Skeletal muscle tissue (tissue), 4 donors: ENCODE data around the gene RANGRF. TPM values are rescaled to one million over a fixed set of nuclear protein-coding genes. Genes with fewer than 3 reads are reported as not detected.
A peak's percentile ranks its signal among the peaks of the same experiment; 100 is the strongest.

Experiments
- H3K27ac ChIP-seq: one replicate; pipeline ENCODE4 v1.7.0; 2013; ENCODE audit warnings: mild to moderate bottlenecking, low read depth, low read length, inconsistent platforms
- H3K27me3 ChIP-seq, 3 donors: one replicate each; pipeline ENCODE4 v1.7.0; 2013; ENCODE audit warnings: low read length in 3 of 3; ENCODE audit not compliant: control insufficient read depth in 3 of 3, insufficient read depth in 3 of 3
- H3K36me3 ChIP-seq, 3 donors: one replicate each; pipeline ENCODE4 v1.7.0; 2013; ENCODE audit warnings: low read length in 3 of 3; ENCODE audit not compliant: control insufficient read depth in 3 of 3, insufficient read depth in 3 of 3
- H3K4me1 ChIP-seq, 3 donors: one replicate each; pipeline ENCODE4 v1.7.0; 2013; ENCODE audit warnings: low read length in 3 of 3, mild to moderate bottlenecking in 3 of 3; ENCODE audit not compliant: control insufficient read depth in 3 of 3, insufficient read depth in 3 of 3
- H3K4me3 ChIP-seq, 3 donors: one replicate each; pipeline ENCODE4 v1.7.0; 2013; ENCODE audit warnings: low read length in 3 of 3
- H3K9ac ChIP-seq, 3 donors: one replicate each; pipeline ENCODE4 v1.7.0; 2013; ENCODE audit warnings: low read length in 3 of 3, mild to moderate bottlenecking in 3 of 3, moderate library complexity in 2 of 3, low read depth in 1 of 3
- H3K9me3 ChIP-seq, 3 donors: one replicate each; pipeline ENCODE4 v1.7.0; 2013; ENCODE audit warnings: low read length in 3 of 3; ENCODE audit not compliant: control insufficient read depth in 3 of 3
- total RNA-seq: library from RNA; depleted of rRNA; stranded (reverse); fragments of >200 nt; gene quantifications from one replicate; pipeline ENCODE4 v1.2.3, GENCODE V29; 2014
- donor health status: Osteomylitis.

RANGRF gene
- total RNA-seq, 1 donor from 2014 or later = 6.8 TPM

DNA sequence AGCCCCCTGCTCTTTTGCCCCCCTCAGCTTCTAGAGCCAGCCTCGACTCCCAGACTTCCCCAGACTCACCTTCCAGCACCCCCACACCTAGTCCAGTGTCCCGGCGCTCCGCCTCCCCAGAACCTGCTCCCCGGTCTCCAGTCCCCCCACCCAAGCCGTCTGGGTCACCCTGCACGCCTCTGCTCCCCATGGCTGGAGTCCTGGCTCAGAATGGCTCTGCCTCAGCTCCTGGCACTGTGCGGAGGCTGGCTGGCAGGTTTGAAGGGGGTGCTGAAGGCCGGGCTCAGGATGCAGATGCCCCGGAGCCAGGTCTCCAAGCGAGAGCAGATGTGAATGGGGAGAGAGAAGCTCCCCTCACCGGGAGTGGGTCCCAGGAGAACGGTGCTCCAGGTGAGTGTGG is 23.8 kb downstream of the RANGRF start:
- H3K9ac ChIP-seq = peak overlapping the region in 1 of 3 donors; percentile 33
- no peak overlapping the region for H3K27ac ChIP-seq
- H3K4me3 ChIP-seq = peak overlapping the region in 1 of 3 donors; percentile 6
- H3K36me3 ChIP-seq = no peaks in the 10 kb centered on the region
- peaks cover 31 to 52% (median 41%) of the 10 kb centered on the region in 3 donors for H3K27me3 ChIP-seq
- no peaks in the 10 kb centered on the region for H3K9me3 ChIP-seq
- H3K4me1 ChIP-seq = peaks cover 2 to 8% (median 7%) of the 10 kb centered on the region in 3 donors

DNA sequence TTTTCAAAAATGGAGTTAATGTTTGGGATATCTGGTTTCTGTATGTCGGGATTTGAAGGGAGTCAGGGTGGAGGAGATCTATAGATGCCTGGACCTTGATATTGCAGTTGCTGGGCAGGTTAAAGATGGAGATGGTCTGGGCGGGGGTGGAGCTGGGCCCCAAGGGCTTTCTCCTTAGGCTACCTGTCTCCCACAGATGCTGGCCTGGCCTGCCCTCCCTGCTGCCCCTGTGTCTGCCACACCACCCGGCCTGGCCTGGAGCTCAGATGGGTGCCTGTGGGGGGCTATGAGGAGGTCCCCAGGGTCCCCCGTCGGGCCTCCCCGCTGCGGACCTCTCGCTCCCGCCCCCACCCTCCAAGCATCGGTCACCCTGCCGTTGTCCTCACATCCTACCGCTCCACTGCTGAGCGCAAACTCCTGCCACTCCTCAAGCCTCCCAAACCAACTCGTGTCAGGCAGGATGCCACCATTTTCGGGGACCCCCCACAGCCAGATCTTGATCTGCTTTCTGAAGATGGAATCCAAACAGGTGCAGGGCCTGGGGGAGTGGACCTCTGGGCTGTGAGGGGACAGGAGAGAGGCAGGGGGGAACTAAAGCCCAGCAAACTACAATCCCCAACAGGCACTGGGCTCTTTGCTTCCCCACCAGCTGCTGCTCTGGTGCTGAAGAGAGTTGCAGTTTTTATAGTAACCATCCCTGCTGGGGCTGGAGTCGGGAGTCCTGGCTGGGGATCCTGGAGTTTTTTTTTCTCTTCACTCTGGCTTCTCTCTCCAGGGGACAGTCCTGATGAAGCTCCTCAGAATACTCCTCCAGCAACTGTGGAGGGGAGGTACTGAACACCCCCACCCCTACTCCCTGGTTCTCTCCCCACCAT is 24.5 kb downstream of the RANGRF start:
- no peak overlapping the region for H3K4me3 ChIP-seq

DNA sequence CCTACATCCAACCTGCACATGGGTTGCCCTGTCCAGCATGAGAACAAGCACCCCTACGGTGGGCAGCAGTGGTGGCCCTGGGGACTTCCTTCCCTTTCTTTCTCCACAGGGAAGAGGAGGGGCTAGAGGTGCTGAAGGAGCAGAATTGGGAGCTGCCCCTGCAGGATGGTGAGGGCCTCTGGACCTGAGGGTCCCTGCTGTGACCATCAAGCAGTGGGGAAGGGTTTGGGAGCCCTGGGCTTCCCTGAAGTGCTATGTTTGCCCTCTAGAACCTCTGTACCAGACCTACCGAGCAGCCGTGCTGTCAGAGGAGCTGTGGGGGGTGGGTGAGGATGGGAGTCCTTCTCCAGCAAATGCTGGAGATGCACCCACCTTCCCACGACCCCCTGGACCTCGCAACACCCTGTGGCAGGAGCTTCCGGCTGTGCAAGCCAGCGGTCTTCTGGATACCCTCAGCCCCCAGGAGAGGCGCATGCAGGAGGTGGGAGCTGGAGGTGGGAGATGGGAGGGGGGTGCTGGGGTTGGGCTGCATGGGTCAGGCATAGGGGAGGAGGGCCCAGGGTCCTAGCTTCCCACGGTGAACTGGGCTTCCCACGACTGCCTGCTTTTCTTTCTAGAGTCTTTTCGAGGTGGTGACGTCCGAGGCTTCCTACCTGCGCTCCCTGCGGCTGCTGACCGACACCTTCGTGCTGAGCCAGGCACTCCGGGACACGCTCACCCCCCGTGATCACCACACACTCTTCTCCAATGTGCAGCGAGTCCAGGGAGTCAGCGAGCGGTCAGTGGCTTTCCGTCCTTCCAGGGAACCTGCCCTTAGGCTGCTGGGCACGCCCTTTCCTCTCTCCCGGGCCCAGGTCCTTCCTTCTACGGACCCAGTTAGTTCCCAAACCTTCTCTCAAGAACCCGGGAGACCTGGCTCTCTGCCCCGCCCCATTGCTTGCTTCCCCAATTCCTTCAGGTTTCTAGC is 26.6 kb downstream of the RANGRF start:
- Histone ChIP-seq H3K36me3 (no peaks in the 10 kb centered on the region), H3K9me3 (no peaks in the 10 kb centered on the region), H3K27me3 (peaks cover 42 to 52% (median 50%) of the 10 kb centered on the region in 3 donors), H3K4me3 (no peak overlapping the region), H3K9ac (peak overlapping the region in 1 of 3 donors; percentile 16), H3K27ac (no peak overlapping the region), H3K4me1 (peaks cover 2 to 8% (median 7%) of the 10 kb centered on the region in 3 donors)

More for the DNA sequence above, 24.5 kb downstream of the RANGRF start:
- no peak overlapping the region for H3K27ac ChIP-seq
- no peaks in the 10 kb centered on the region for H3K9me3 ChIP-seq
- peak overlapping the region in 1 of 3 donors; percentile 8 for H3K9ac ChIP-seq
- H3K27me3 ChIP-seq = peaks cover 36 to 52% (median 41%) of the 10 kb centered on the region in 3 donors
- H3K4me1 ChIP-seq = peaks cover 2 to 8% (median 7%) of the 10 kb centered on the region in 3 donors
- no peaks in the 10 kb centered on the region for H3K36me3 ChIP-seq

DNA sequence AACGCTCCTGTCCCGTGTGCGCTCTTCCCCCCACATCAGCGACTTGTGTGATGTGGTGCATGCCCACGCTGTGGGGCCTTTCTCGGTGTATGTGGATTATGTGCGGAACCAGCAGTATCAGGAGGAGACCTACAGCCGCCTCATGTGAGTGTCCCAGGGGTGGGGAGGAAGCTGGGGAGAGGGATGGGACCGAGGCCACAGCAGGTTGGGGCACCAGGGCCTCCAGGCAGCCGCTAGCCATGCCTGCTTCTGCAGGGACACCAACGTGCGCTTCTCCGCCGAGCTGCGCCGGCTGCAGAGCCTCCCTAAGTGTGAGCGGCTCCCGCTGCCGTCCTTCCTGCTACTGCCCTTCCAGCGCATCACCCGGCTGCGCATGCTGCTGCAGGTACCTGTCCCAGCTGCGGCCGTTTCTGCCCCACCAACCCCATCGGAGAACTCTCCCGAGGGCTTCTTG is 27.3 kb downstream of the RANGRF start:
- Histone ChIP-seq H3K27ac (no peak overlapping the region), H3K4me3 (no peak overlapping the region), H3K9me3 (no peaks in the 10 kb centered on the region), H3K36me3 (no peaks in the 10 kb centered on the region), H3K4me1 (peaks cover 2 to 8% (median 7%) of the 10 kb centered on the region in 3 donors), H3K27me3 (peaks cover 42 to 48% (median 45%) of the 10 kb centered on the region in 3 donors), H3K9ac (no peak overlapping the region)

DNA sequence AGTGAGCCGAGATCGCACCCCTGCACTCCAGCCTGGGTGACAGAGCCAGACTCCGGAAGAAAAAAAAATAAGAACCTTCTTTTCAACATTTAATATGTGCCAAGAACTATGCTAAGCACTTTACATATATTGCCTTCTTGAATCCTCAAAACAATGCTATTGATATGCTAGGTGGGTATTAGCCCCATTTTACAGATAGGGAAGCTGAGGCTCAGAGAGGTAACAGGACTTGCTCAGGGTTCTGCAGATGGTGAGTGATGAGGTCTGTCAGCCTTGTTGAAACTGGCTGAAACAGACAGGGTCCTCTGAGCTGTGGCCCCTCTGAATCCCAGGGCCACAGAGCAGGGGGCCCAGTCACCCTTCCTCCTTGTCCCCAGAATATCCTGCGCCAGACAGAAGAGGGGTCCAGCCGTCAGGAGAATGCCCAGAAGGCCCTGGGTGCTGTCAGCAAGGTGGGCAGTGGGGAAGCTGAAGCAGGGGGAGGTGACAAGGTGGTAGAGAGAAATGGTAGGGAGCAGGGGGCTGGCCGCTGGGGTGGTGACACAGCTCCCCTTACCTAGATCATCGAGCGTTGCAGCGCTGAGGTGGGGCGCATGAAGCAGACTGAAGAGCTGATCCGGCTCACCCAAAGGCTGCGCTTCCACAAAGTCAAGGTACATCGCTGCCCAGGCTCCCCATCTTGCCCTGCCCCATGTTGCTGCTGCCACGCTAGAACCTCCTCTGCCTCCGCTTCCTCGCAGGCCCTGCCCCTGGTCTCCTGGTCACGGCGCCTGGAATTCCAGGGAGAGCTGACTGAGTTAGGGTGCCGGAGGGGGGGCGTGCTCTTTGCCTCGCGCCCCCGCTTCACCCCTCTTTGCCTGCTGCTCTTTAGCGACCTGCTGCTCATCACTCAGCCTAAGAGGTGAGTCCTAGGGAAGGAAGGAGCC is 29.8 kb downstream of the RANGRF start:
- H3K9me3 ChIP-seq = no peaks in the 10 kb centered on the region
- H3K9ac ChIP-seq = no peak overlapping the region
- H3K27ac ChIP-seq = no peak overlapping the region
- H3K36me3 ChIP-seq = no peaks in the 10 kb centered on the region
- H3K4me3 ChIP-seq = no peak overlapping the region
- H3K27me3 ChIP-seq = peaks cover 30 to 33% (median 33%) of the 10 kb centered on the region in 3 donors
- peaks cover 2 to 8% (median 7%) of the 10 kb centered on the region in 3 donors for H3K4me1 ChIP-seq

DNA sequence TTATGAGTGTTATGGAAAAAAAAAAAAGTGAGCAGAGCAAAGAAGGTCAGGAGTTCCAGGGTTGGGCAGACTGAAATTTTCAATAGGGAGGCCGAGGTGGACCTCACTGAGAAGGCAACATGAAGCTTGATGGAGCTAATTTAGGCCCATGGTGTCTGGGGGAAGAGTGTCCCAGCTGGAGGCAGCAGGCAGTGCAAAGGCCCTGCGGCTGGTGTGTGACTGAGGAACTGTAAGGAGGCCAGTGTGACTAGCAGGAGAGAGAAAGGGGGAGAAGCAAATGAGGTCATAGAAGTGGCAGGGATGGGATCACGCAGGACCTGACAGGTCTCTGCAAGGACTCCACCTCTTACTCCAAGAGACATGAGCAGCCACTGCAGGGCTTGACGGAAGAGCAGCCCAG is 31.8 kb downstream of the RANGRF start:
- Histone ChIP-seq H3K36me3 (no peaks in the 10 kb centered on the region), H3K4me3 (no peak overlapping the region), H3K27ac (no peak overlapping the region), H3K27me3 (peaks cover 24 to 28% (median 27%) of the 10 kb centered on the region in 3 donors), H3K9ac (no peak overlapping the region), H3K9me3 (no peaks in the 10 kb centered on the region), H3K4me1 (peaks cover 2 to 6% (median 4%) of the 10 kb centered on the region in 3 donors)

DNA sequence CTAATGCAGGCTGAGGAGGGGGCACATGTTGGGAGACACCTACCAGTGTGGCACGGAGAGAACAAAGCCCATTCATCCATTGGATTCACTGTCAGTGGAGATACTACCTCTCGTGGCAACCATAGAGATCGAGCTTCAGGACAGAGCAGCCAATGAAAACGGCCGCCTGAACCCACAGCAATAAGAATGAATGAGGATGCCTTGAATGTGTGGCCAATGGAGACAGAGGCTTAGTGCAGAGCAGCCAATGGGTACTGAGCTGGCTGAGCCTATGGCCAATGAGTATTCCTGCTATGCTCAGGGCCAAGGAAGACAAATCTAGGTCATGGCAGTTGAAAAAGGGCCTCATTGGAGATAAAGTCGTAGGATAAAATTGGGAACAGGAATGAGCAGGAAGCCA is 32.5 kb downstream of the RANGRF start:
- Histone ChIP-seq H3K4me3 (no peak overlapping the region), H3K27ac (no peak overlapping the region), H3K9me3 (no peaks in the 10 kb centered on the region), H3K27me3 (peaks cover 21 to 25% (median 21%) of the 10 kb centered on the region in 3 donors), H3K9ac (no peak overlapping the region), H3K36me3 (no peaks in the 10 kb centered on the region), H3K4me1 (peaks cover 0 to 5% (median 4%) of the 10 kb centered on the region in 3 donors)

DNA sequence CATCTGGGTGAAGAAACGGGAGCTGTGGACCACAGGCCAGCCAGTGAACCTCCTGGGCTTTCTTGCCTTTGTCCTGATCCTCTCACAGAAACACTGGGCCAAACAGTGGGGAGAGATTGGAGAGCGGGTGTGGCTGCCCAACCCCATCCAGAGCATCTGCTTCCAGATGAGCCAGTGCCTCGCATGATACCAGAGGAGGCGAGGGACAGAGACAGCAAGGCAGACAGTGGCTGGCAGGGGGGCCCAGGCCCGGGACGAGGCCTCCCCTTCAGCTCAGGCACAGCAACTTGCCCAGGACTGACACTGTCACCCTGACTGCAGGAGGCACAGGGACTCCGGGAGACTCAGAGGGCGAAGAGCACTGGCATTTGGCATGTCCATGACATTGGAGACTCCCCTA is 33.6 kb downstream of the RANGRF start:
- H3K27me3 ChIP-seq = peaks cover 18 to 24% (median 24%) of the 10 kb centered on the region in 3 donors
- H3K4me1 ChIP-seq = peaks cover 6 to 11% (median 6%) of the 10 kb centered on the region in 3 donors
- no peak overlapping the region for H3K4me3 ChIP-seq
- no peak overlapping the region for H3K27ac ChIP-seq
- no peaks in the 10 kb centered on the region for H3K36me3 ChIP-seq
- no peaks in the 10 kb centered on the region for H3K9me3 ChIP-seq
- no peak overlapping the region for H3K9ac ChIP-seq

DNA sequence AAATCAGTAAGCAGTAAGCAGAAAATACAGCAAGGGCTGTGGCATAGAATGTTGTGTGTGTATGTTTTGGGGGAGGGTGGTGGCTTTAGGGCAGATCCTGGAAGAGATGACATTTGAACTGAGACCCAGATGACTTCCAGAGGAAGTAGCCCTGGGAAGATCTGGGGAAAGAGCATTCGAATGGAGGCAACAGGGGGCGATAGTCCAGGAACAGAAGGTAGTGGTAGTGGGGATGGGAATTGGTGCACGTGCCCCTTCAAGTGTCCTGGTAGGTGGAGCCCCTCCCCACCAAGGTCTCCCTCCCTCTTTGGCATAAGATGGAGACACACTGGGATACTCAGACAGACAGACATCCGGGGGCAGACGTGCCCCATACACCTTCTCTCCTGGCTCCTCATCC is 35.7 kb downstream of the RANGRF start:
- H3K27ac ChIP-seq = no peak overlapping the region
- no peak overlapping the region for H3K4me3 ChIP-seq
- no peaks in the 10 kb centered on the region for H3K9me3 ChIP-seq
- H3K9ac ChIP-seq = no peak overlapping the region
- peaks cover 9 to 15% (median 10%) of the 10 kb centered on the region in 3 donors for H3K4me1 ChIP-seq
- peaks cover 11 to 29% (median 16%) of the 10 kb centered on the region in 3 donors for H3K27me3 ChIP-seq
- H3K36me3 ChIP-seq = no peaks in the 10 kb centered on the region
